GM18519 (cell line): ENCODE data around the gene MPRIP.
"Not testable (repeated sequence)": the region's sequence is repeated elsewhere in the genome, so short reads cannot be mapped to it uniquely, and the experiment has no call there.

ENCODE experiments used
- ATAC-seq: cut with Tn5 transposase; IDR thresholded peaks from one replicate; pipeline ENCODE4 v1.9.1; 2021; ENCODE audit warnings: mild to moderate bottlenecking, moderate library complexity; ENCODE audit not compliant: unreplicated experiment, low FRiP score

The MPRIP gene

GRCh38 chr17:17156511-17156910, 114.3 kb downstream of the MPRIP start:
- ATAC-seq = no peak

DNA sequence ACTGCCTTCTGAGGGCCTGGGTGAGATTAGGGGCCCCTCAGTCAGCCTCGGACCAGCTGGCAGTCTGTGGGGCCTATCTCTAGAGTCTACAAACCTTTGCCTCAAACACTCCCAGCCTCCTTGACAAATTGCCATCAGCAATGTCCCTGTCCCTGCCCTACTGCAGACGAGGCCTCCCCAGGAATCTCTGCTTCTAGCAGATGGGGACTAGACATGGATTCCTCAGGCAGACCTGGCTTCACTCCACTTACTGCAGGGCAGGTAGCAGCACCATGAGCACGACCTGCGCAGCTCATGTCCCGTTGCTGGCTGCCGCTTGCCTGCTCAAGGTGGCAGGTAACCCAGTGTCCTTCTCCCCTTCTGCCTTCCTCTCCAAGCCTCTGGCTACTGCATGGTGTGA, 114.8 kb downstream of the MPRIP start:
- ATAC-seq = no peak

- ATAC-seq = not testable (repeated sequence)
Observed at GRCh38 chr17:17158506-17158905, 116.2 kb downstream of the MPRIP start.

GRCh38 chr17:17159571-17159970, 117.3 kb downstream of the MPRIP start:
- ATAC-seq = no peak

- ATAC-seq = no peak
Observed at GRCh38 chr17:17161121-17161520, 118.9 kb downstream of the MPRIP start.

DNA sequence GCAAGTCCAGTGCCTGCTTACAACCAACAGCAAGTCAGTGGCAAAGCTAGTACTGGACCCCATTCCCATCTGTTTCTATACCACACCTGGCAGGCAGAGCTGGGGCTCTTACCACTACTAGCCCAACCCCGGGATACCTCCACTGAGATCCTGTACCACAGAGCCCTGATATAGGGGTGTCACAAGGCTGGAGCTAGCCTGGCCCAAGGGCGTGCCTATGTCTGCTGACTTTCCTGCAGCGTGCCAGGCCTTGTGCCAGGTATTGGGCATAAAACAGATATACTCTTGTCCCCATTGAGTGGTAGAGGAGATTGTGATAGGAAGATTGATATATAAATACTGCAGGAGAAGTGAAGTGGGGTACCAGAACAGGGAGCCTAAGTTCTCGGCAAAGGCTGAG, 119.5 kb downstream of the MPRIP start:
- no peak for ATAC-seq

DNA sequence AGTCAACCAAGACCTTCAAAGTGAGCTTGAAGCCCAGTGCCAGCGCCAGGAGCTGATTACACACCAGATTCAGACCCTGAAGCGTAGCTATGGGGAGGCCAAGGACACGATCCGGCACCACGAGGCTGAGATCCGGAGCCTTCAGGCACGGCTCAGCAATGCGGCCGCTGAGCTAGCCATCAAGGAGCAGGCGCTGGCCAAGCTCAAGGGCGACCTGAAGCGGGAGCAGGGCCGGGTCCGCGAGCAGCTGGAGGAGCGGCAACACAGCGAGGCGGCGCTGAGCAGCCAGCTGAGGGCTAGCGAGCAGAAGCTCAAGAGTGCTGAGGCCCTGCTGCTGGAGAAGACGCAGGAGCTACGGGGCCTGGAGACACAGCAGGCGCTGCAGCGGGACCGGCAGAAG, 121.9 kb downstream of the MPRIP start:
- no peak for ATAC-seq

GRCh38 chr17:17164676-17165075, 122.4 kb downstream of the MPRIP start:
- ATAC-seq = no peak

- ATAC-seq = no peak
Observed at GRCh38 chr17:17165666-17166308, 123.5 kb downstream of the MPRIP start.

DNA sequence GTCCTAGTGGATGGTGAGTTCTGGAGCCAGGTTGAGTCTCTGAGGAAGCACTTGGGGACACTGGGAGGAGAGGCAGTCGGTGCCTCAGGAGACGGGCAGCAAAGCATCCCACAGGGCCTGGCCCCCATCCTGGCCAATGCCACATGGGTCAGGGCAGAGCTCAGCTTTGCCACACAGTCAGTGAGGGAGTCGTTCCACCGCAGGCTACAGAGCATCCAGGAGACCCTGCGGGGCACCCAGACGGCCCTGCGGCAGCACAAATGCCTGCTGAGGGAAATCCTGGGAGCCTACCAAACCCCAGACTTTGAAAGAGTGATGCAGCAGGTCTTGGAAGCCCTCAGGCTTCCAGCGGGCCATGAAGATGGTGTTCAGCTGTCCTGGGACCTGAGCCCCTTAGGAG, 124.2 kb downstream of the MPRIP start:
- no peak for ATAC-seq

DNA sequence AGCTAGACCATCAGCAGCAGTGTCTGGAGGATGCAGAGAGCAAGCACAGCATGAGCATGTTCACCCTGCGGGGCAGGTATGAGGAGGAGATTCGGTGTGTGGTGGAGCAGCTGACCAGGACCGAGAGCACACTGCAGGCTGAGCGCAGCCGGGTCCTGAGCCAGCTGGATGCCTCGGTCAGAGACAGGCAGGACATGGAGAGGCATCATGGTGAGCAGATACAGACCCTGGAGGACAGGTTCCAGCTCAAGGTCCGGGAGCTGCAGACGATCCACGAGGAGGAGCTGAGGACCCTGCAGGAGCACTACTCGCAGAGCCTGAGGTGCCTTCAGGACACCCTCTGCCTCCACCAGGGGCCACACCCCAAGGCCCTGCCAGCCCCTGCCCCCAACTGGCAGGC, 125.1 kb downstream of the MPRIP start:
- no peak for ATAC-seq

GRCh38 chr17:17167986-17168385, 125.7 kb downstream of the MPRIP start:
- ATAC-seq = no peak

DNA sequence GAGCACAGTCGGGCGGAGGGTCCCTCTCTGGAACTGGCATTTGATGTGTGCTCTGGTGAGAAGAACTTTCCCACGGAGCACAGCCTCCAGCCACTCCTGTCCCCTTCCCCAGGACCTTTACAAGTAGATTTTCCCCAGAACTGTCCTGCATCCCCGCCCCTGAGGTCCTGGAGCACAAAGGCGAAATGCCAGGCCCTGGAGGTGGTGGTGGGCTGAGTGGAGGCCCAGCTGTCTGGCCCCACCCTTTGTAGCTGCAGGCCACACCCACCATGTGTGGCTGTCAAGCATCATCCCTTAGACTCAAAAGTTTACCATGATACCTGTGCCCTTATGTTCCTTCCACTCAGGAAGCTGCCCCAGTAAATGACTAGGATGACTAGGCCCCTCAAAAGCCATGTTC, 126.1 kb downstream of the MPRIP start:
- no peak for ATAC-seq

- no peak for ATAC-seq
Observed at GRCh38 chr17:17169396-17169795, 127.1 kb downstream of the MPRIP start.

- no peak for ATAC-seq
Observed at GRCh38 chr17:17170346-17170985, 128.2 kb downstream of the MPRIP start.

GRCh38 chr17:17171186-17171585, 128.9 kb downstream of the MPRIP start:
- ATAC-seq = no peak

- no peak for ATAC-seq
Observed at GRCh38 chr17:17172001-17172939, 130.0 kb downstream of the MPRIP start.

DNA sequence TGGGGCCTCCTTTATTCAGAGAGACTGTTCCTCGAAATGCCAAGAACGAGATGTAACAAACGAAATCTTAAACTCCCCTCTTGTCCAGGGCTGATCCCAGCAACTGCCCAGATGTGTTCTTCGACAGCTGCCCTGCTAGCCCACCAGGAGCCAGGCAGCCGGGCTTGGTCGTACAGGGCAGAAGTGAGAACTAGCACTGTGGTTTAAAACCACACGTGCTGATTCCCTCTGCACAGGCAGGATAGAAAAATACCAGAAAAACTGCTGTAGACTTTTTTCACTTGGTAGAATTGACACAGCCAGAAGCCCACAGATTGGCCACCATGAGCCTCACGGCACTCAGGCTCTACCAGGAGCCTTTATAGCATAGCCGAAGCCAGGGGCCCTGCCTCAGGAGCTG, 130.7 kb downstream of the MPRIP start:
- no peak for ATAC-seq

GRCh38 chr17:17173921-17174320, 131.7 kb downstream of the MPRIP start:
- no peak for ATAC-seq

GRCh38 chr17:17175340-17175739, 133.1 kb downstream of the MPRIP start:
- ATAC-seq = no peak

DNA sequence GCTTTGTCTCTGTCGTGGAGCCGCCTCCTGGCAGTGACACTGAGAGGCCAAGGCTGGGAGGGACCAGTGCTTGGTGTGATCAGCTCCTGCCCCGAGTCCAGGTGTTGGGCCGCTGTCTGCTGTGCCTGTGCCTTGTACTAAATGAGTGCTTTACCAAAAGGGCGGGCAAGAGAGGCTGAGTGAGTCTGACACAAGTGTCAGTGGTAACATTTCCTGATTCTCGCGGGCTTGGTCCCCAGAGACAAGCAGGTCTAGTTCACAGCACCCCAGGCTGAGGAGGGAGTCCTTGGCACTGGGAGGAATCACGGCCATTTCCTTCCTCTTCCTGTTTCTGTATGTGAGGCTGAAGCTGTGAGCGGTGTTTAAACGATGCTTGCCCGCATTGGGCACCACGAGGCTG, 133.7 kb downstream of the MPRIP start:
- no peak for ATAC-seq
